Hepatocyte (in vitro differentiated cells): ENCODE results near the gene ICA1. TPM values are rescaled to one million over a fixed set of nuclear protein-coding genes. Genes with fewer than 3 reads are reported as not detected.

Source experiments
- DNase-seq: peaks from one replicate; pipeline ENCODE4 v3.0.0-alpha.2; 2016; ENCODE audit warnings: low spot score
- H2AFZ ChIP-seq: fragments of 200-600 bp; sonication (generic); 2 replicates; pipeline ENCODE4 v1.6.0; 2016; ENCODE audit warnings: antibody characterized with exemption, mild to moderate bottlenecking
- H3K27ac ChIP-seq: fragments of 200-600 bp; sonication (generic); 2 replicates; pipeline ENCODE4 v1.5.1; 2016; ENCODE audit warnings: mild to moderate bottlenecking
- H3K27me3 ChIP-seq: fragments of 200-600 bp; sonication (generic); 2 replicates; pipeline ENCODE4 v1.6.1; 2016
- H3K36me3 ChIP-seq: fragments of 200-600 bp; sonication (generic); replicated peaks from 2 replicates; pipeline ENCODE4 v1.5.1; 2016; ENCODE audit warnings: low read depth; ENCODE audit not compliant: insufficient read depth
- H3K4me1 ChIP-seq: fragments of 200-600 bp; sonication (generic); 2 replicates; pipeline ENCODE4 v1.5.1; 2016; ENCODE audit warnings: mild to moderate bottlenecking, moderate library complexity; ENCODE audit not compliant: insufficient read depth
- H3K4me2 ChIP-seq: fragments of 200-600 bp; sonication (generic); 2 replicates; pipeline ENCODE4 v1.6.0; 2016
- H3K4me3 ChIP-seq: fragments of 200-600 bp; sonication (generic); 2 replicates; pipeline ENCODE4 v1.5.1; 2016; ENCODE audit warnings: mild to moderate bottlenecking
- H3K79me2 ChIP-seq: fragments of 200-600 bp; sonication (generic); 2 replicates; pipeline ENCODE4 v1.6.0; 2017; ENCODE audit warnings: mild to moderate bottlenecking
- H3K9me2 ChIP-seq: fragments of 200-600 bp; sonication (generic); replicated peaks from 2 replicates; pipeline ENCODE4 v1.6.0; 2017; ENCODE audit warnings: mild to moderate bottlenecking; ENCODE audit not compliant: insufficient read depth
- H3K9me3 ChIP-seq: fragments of 200-600 bp; sonication (generic); 2 replicates; pipeline ENCODE4 v1.5.1; 2016; ENCODE audit warnings: low read depth, mild to moderate bottlenecking
- H4K20me1 ChIP-seq: fragments of 200-600 bp; sonication (generic); 2 replicates; pipeline ENCODE4 v1.6.0; 2016; ENCODE audit warnings: mild to moderate bottlenecking; ENCODE audit not compliant: insufficient read depth, poor library complexity, severe bottlenecking
- CTCF ChIP-seq: fragments of 200-600 bp; sonication (generic); IDR thresholded peaks from 2 replicates; pipeline ENCODE4 v1.5.1; 2016; ENCODE audit warnings: antibody characterized with exemption, mild to moderate bottlenecking; ENCODE audit not compliant: poor library complexity
- EZH2 ChIP-seq: fragments of 200-600 bp; sonication (generic); IDR thresholded peaks from 2 replicates; pipeline ENCODE4 v1.6.1; 2016; ENCODE audit warnings: antibody characterized with exemption, mild to moderate bottlenecking, borderline replicate concordance
- EZH2phosphoT487 ChIP-seq: fragments of 200-600 bp; sonication (generic); IDR thresholded peaks from one replicate; pipeline ENCODE4 v1.6.1; 2018; ENCODE audit warnings: antibody characterized with exemption, mild to moderate bottlenecking, low read depth, moderate library complexity; ENCODE audit not compliant: unreplicated experiment, severe bottlenecking
- WGBS: methylation state at CpG from one replicate; pipeline ENCODE4 v1.1.6; 2016; ENCODE audit warnings: low lambda C conversion rate; ENCODE audit errors: missing lambda C conversion rate; 5-methylcytosine and 5-hydroxymethylcytosine counted together
- polyA plus RNA-seq: library from polyadenylated mRNA; unstranded; fragments of >200 nt; fragmentation: Nextera tagmentation; extraction: Ambion mirVana; gene quantifications from 2 replicates; pipeline ENCODE4 v1.2.1, GENCODE V29; 2016
- total RNA-seq: library from RNA; depleted of rRNA; stranded (reverse); fragments of >200 nt; gene quantifications from 2 replicates; pipeline ENCODE4 v1.2.3, GENCODE V29; 2014

The ICA1 gene
- total and polyA plus RNA-seq, 2 experiments from 2014 or later = 32.9 to 40.1 TPM

- H3K27ac ChIP-seq = no peak overlapping the region
- H3K9me2 ChIP-seq = no peaks in the 10 kb centered on the region
- no peak overlapping the region for H3K4me2 ChIP-seq
- no peak overlapping the region for H2AFZ ChIP-seq
- no peak for DNase-seq
- peaks cover 4% of the 10 kb centered on the region for H3K4me1 ChIP-seq
- no peaks in the 10 kb centered on the region for H3K27me3 ChIP-seq
- 91% methylated on average over 2 of the region's 2 CpGs for WGBS
- H3K36me3 ChIP-seq = no peaks in the 10 kb centered on the region
- H3K9me3 ChIP-seq = no peaks in the 10 kb centered on the region
- no peaks in the 10 kb centered on the region for H3K79me2 ChIP-seq
- TF ChIP-seq CTCF (no peak), EZH2 (no peak), EZH2phosphoT487 (no peak)
- no peak overlapping the region for H3K4me3 ChIP-seq
- no peaks in the 10 kb centered on the region for H4K20me1 ChIP-seq
These were observed 48.6 kb downstream of the ICA1 start for GRCh38 chr7:8213381-8213780.

GRCh38 chr7:8212638-8213037 is 49.3 kb downstream of the ICA1 start:
- Histone ChIP-seq H3K9me2 (no peaks in the 10 kb centered on the region), H3K79me2 (no peaks in the 10 kb centered on the region), H3K9me3 (no peaks in the 10 kb centered on the region), H2AFZ (no peak overlapping the region), H3K4me3 (no peak overlapping the region), H3K4me1 (peaks cover 4% of the 10 kb centered on the region), H4K20me1 (no peaks in the 10 kb centered on the region), H3K27ac (no peak overlapping the region), H3K4me2 (no peak overlapping the region), H3K36me3 (no peaks in the 10 kb centered on the region), H3K27me3 (no peaks in the 10 kb centered on the region)
- 92% methylated on average over 5 of the region's 5 CpGs for WGBS
- no peak for DNase-seq
- no peak for TF ChIP-seq EZH2

- no peak overlapping the region for H3K27ac ChIP-seq
- H3K36me3 ChIP-seq = no peaks in the 10 kb centered on the region
- TF ChIP-seq EZH2 = no peak
- TF ChIP-seq EZH2phosphoT487 = no peak
- TF ChIP-seq CTCF = no peak
These were observed 50.3 kb downstream of the ICA1 start for GRCh38 chr7:8211725-8212096.

GRCh38 chr7:8210845-8211724 is 50.9 kb downstream of the ICA1 start:
- no peaks in the 10 kb centered on the region for H4K20me1 ChIP-seq
- H2AFZ ChIP-seq = no peak overlapping the region
- H3K79me2 ChIP-seq = no peaks in the 10 kb centered on the region
- H3K9me2 ChIP-seq = no peaks in the 10 kb centered on the region
- H3K27me3 ChIP-seq = no peaks in the 10 kb centered on the region
- H3K36me3 ChIP-seq = no peaks in the 10 kb centered on the region
- 90% methylated on average over 10 of the region's 10 CpGs for WGBS
- no peak for DNase-seq
- no peak overlapping the region for H3K27ac ChIP-seq
- H3K9me3 ChIP-seq = no peaks in the 10 kb centered on the region
- no peak for TF ChIP-seq EZH2phosphoT487
- TF ChIP-seq EZH2 = no peak
- no peak for TF ChIP-seq CTCF
- no peak overlapping the region for H3K4me2 ChIP-seq
- H3K4me3 ChIP-seq = no peak overlapping the region
- peaks cover 4% of the 10 kb centered on the region for H3K4me1 ChIP-seq

More at GRCh38 chr7:8211725-8212096, 50.3 kb downstream of the ICA1 start:
- Histone ChIP-seq H2AFZ (no peak overlapping the region), H4K20me1 (no peaks in the 10 kb centered on the region), H3K4me1 (peaks cover 4% of the 10 kb centered on the region), H3K9me3 (no peaks in the 10 kb centered on the region), H3K4me3 (no peak overlapping the region), H3K79me2 (no peaks in the 10 kb centered on the region), H3K9me2 (no peaks in the 10 kb centered on the region), H3K27me3 (no peaks in the 10 kb centered on the region), H3K4me2 (no peak overlapping the region)
- WGBS = 93% methylated on average over 1 of the region's 1 CpG
- no peak for DNase-seq
